OCI-LY7 (cell line): ENCODE data around the gene SLC25A22. TPM values are rescaled to one million over a fixed set of nuclear protein-coding genes. Genes with fewer than 3 reads are reported as not detected.

Experiments
- BruUV-seq: library from RNA; stranded (reverse); fragments of 400-500 nt; replicated peaks from 2 replicates; lab custom pipeline; 2021; lab: Mats Ljungman, UMichigan
- CTCF ChIA-PET: fragments of 300-600 bp; sonication (Branson Sonifier 250); formaldehyde crosslinking; loops from one replicate; lab custom pipeline; 2022; ENCODE audit warnings: antibody characterized with exemption; ENCODE audit not compliant: unreplicated experiment; lab: Charles Lee
- POLR2A ChIA-PET: fragments of 300-600 bp; sonication (Branson Sonifier 250); formaldehyde crosslinking; loops from one replicate; lab custom pipeline; 2022; ENCODE audit warnings: antibody characterized with exemption; lab: Charles Lee
- DNase-seq: peaks from one replicate; pipeline ENCODE4 v3.0.0-alpha.2; 2015; ENCODE audit warnings: low spot score
- H2AFZ ChIP-seq: fragments of 200-600 bp; sonication (generic), shearing (Covaris generic); 2 replicates; pipeline ENCODE4 v1.6.1; 2014; ENCODE audit warnings: mild to moderate bottlenecking, antibody characterized with exemption, low read length, moderate library complexity
- H3K27ac ChIP-seq: fragments of 200-600 bp; sonication (generic); 2 replicates; pipeline ENCODE4 v1.5.1; 2014; ENCODE audit warnings: mixed run types, low read depth, mild to moderate bottlenecking, moderate library complexity, low read length, inconsistent platforms; ENCODE audit not compliant: poor library complexity, severe bottlenecking
- H3K36me3 ChIP-seq: fragments of 200-600 bp; sonication (generic); 2 replicates; pipeline ENCODE4 v1.6.1; 2014; ENCODE audit warnings: mild to moderate bottlenecking, antibody characterized with exemption, low read length, moderate library complexity, mixed read lengths; ENCODE audit not compliant: insufficient read depth
- H3K4me1 ChIP-seq: fragments of 200-600 bp; sonication (generic); 2 replicates; pipeline ENCODE4 v1.5.1; 2014; ENCODE audit warnings: mild to moderate bottlenecking, low read length; ENCODE audit not compliant: insufficient read depth, poor library complexity, severe bottlenecking
- H3K4me2 ChIP-seq: fragments of 200-600 bp; sonication (generic); 2 replicates; pipeline ENCODE4 v1.6.1; 2014; ENCODE audit warnings: mild to moderate bottlenecking, low read length
- H3K4me3 ChIP-seq: fragments of 200-600 bp; sonication (generic); 2 replicates; pipeline ENCODE4 v1.5.1; 2014; ENCODE audit warnings: mild to moderate bottlenecking, low read depth, low read length; ENCODE audit not compliant: poor library complexity, severe bottlenecking
- H3K79me2 ChIP-seq: fragments of 200-600 bp; sonication (generic); 2 replicates; pipeline ENCODE4 v1.6.1; 2016; ENCODE audit warnings: low read depth, mild to moderate bottlenecking, low read length, moderate library complexity, mixed read lengths; ENCODE audit not compliant: insufficient read depth
- H3K9me2 ChIP-seq: fragments of 200-600 bp; sonication (generic); 2 replicates; pipeline ENCODE4 v1.6.1; 2016; ENCODE audit warnings: mild to moderate bottlenecking, low read length, mixed read lengths; ENCODE audit not compliant: insufficient read depth
- H3K9me3 ChIP-seq: fragments of 200-600 bp; sonication (generic); 2 replicates; pipeline ENCODE4 v1.6.1; 2014; ENCODE audit warnings: mild to moderate bottlenecking, mixed run types, low read length, mixed read lengths
- H4K20me1 ChIP-seq: fragments of 200-600 bp; sonication (generic); 2 replicates; pipeline ENCODE4 v1.6.1; 2014; ENCODE audit warnings: mild to moderate bottlenecking, antibody characterized with exemption, low read length, moderate library complexity, mixed read lengths; ENCODE audit not compliant: insufficient read depth
- CTCF ChIP-seq: fragments of 200-600 bp; sonication (generic); conservative IDR thresholded peaks from 2 replicates; pipeline ENCODE4 v1.5.1; 2014; ENCODE audit warnings: mild to moderate bottlenecking, antibody characterized with exemption, low read length, moderate library complexity, mixed read lengths
- EZH2phosphoT487 ChIP-seq: fragments of 200-600 bp; sonication (generic); IDR thresholded peaks from 2 replicates; pipeline ENCODE4 v1.6.1; 2018; ENCODE audit warnings: low read depth, borderline replicate concordance, mild to moderate bottlenecking, mixed run types, antibody characterized with exemption, low read length, moderate library complexity, mixed read lengths
- intact Hi-C: fragments of 100-400 bp; cut with micrococcal nuclease; formaldehyde crosslinking; loops from one replicate; pipeline ENCODE4 v1.10.0; 2022; ENCODE audit not compliant: unreplicated experiment
- total RNA-seq, 2 experiments: library from RNA; depleted of rRNA in 1 of 2; stranded (reverse); fragments of >200 nt in 1 of 2; shearing (Covaris generic) in 1 of 2; gene quantifications; 2 replicates each; pipeline ENCODE4 v1.2.3, GENCODE V29; 2014 to 2022

SLC25A22 gene
- total RNA-seq, 2 experiments from 2014 or later = 30.8 to 50.9 TPM

DNA sequence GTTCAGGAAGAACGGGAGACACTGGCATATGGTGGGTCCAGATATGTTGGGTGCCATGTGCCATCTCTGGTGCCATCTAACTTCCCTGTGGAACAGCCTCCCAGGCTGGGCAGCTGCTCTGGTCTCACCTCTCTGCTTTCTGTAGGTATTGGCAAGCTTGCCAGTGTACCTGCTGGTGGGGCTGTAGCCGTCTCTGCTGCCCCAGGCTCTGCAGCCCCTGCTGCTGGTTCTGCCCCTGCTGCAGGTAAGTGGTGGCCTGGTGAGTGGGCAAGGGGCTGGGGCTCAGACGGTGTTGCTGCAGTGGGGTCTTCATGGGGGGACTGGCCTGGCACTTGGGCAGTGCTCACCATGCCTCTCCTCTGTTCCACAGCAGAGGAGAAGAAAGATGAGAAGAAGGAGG lies 14.3 kb upstream of the SLC25A22 start:
- peaks cover 43% of the 10 kb centered on the region for H3K4me1 ChIP-seq
- no peak overlapping the region for H2AFZ ChIP-seq
- H3K36me3 ChIP-seq = peaks cover 62% of the 10 kb centered on the region
- intact Hi-C loops = no loop called here
- peaks cover 17% of the 10 kb centered on the region; the same call in 1 of the 2 replicates for H4K20me1 ChIP-seq
- no TSS peak for BruUV-seq
- POLR2A ChIA-PET = no interaction called here
- H3K4me3 ChIP-seq = no peak overlapping the region
- no peak for DNase-seq
- no peaks in the 10 kb centered on the region for H3K9me2 ChIP-seq
- no peak overlapping the region for H3K27ac ChIP-seq
- H3K79me2 ChIP-seq = peaks cover 43% of the 10 kb centered on the region
- CTCF ChIA-PET = interaction anchor here (0.9 kb wide), 1 partner anchor 27 kb away, joined by 3 read pairs; no protein-coding TSS in a partner anchor
- H3K9me3 ChIP-seq = no peaks in the 10 kb centered on the region
- no peak for TF ChIP-seq CTCF
- TF ChIP-seq EZH2phosphoT487 = no peak
- H3K4me2 ChIP-seq = peak overlapping the region; percentile 71

DNA sequence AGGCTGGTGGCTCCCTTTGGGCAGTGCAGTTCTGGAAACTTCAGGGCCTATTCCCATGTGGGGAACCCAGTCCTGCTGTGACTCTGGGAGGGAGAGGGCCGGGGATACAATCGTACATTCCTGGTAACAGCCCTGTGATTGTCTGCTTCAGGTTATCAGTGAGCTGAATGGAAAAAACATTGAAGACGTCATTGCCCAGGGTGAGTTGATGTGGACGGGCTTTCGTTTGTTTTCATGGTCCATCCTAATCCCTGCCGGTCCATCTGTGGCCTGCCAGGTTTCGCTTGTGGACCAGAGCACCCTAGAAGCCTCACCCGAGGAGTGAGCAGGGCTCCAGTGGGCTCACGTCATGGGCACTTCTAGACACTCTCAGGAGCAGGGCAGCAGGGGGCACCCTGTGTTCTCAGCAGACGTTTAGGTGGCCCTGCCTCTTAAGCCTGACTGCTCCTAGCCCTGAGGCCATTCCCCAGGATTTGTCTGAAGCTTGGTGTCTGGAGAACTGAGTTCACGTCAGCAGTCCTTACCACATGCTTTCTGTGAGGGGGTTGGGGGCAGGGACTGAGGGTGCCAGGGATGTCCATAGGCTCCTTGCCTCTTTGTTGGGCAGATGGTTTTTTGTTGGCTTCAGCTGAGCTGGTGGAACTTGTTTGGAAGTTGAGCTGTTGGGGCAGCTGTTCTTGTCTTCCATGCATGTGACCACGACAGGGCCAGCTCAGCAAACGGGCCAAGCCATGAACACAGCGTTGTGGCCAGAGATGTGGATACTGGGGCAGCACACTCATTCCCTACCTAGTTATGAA lies 13.6 kb upstream of the SLC25A22 start:
- H3K4me2 ChIP-seq = peak overlapping the region; percentile 71
- BruUV-seq = no TSS peak
- H3K4me1 ChIP-seq = peaks cover 43% of the 10 kb centered on the region
- ChIA-PET POLR2A (interaction anchor here (1.8 kb wide), 1 partner anchor 8 kb away, joined by 11 read pairs; the partner anchor contains the start of gene PNPLA2), CTCF (interaction anchor here (0.9 kb wide), 1 partner anchor 26 kb away, joined by 3 read pairs; no protein-coding TSS in a partner anchor)
- peak; percentile 31; the same call in 1 of the 2 replicates for TF ChIP-seq CTCF
- TF ChIP-seq EZH2phosphoT487 = no peak
- peaks cover 17% of the 10 kb centered on the region; the same call in 1 of the 2 replicates for H4K20me1 ChIP-seq
- H3K9me2 ChIP-seq = no peaks in the 10 kb centered on the region
- intact Hi-C loops = no loop called here
- peaks cover 43% of the 10 kb centered on the region for H3K79me2 ChIP-seq
- H3K9me3 ChIP-seq = no peaks in the 10 kb centered on the region
- peak overlapping the region; percentile 84 for H3K27ac ChIP-seq
- no peak for DNase-seq
- no peak overlapping the region for H2AFZ ChIP-seq
- peaks cover 62% of the 10 kb centered on the region for H3K36me3 ChIP-seq
- H3K4me3 ChIP-seq = peak overlapping the region; percentile 100
